Neural progenitor cell (in vitro differentiated cells): Measurements from ENCODE around the gene INPPL1. TPM values are rescaled to one million over a fixed set of nuclear protein-coding genes. Genes with fewer than 3 reads are reported as not detected.

ENCODE experiments used
- DNase-seq: peaks from one replicate; pipeline ENCODE4 v3.0.0-alpha.2; 2016; ENCODE audit warnings: low spot score
- H2AFZ ChIP-seq: fragments of 200-600 bp; sonication (generic); replicated peaks from 2 replicates; pipeline ENCODE4 v1.6.1; 2016; ENCODE audit warnings: antibody characterized with exemption
- H3F3A ChIP-seq: fragments of 200-600 bp; sonication (generic); 2 replicates; pipeline ENCODE4 v1.6.1; 2016; ENCODE audit warnings: antibody characterized with exemption, low read depth
- H3K27ac ChIP-seq: fragments of 200-600 bp; sonication (generic); 2 replicates; pipeline ENCODE4 v1.5.1; 2016; ENCODE audit warnings: mild to moderate bottlenecking
- H3K27me3 ChIP-seq: fragments of 200-600 bp; sonication (generic); 2 replicates; pipeline ENCODE4 v1.6.1; 2016; ENCODE audit warnings: mild to moderate bottlenecking, moderate library complexity
- H3K36me3 ChIP-seq: fragments of 200-600 bp; sonication (generic); 2 replicates; pipeline ENCODE4 v1.5.1; 2016
- H3K4me1 ChIP-seq: fragments of 200-600 bp; sonication (generic); 2 replicates; pipeline ENCODE4 v1.6.1; 2016; ENCODE audit warnings: mixed run types
- H3K4me2 ChIP-seq: fragments of 200-600 bp; sonication (generic); 2 replicates; pipeline ENCODE4 v1.6.1; 2016
- H3K4me3 ChIP-seq: fragments of 200-600 bp; sonication (generic); 2 replicates; pipeline ENCODE4 v1.5.1; 2016
- H3K79me2 ChIP-seq: fragments of 200-600 bp; sonication (generic); 2 replicates; pipeline ENCODE4 v1.6.1; 2016; ENCODE audit warnings: low read depth
- H3K9ac ChIP-seq: fragments of 200-600 bp; sonication (generic); 2 replicates; pipeline ENCODE4 v1.6.1; 2016
- H3K9me3 ChIP-seq: fragments of 200-600 bp; sonication (generic); 2 replicates; pipeline ENCODE4 v1.5.1; 2016; ENCODE audit warnings: low read depth
- H4K20me1 ChIP-seq: fragments of 200-600 bp; sonication (generic); 2 replicates; pipeline ENCODE4 v1.6.1; 2016; ENCODE audit warnings: low read depth
- H3K27ac Mint-ChIP-seq: 3 replicates; pipeline ENCODE4 v1.8.0; 2021; ENCODE audit warnings: mixed read lengths
- H3K27me3 Mint-ChIP-seq: 2 replicates; pipeline ENCODE4 v1.8.0; 2022; ENCODE audit warnings: low read depth, mild to moderate bottlenecking, inconsistent platforms, moderate library complexity, mixed read lengths; ENCODE audit not compliant: insufficient read depth
- H3K36me3 Mint-ChIP-seq: 3 replicates; pipeline ENCODE4 v1.8.0; 2021; ENCODE audit warnings: mixed read lengths
- H3K4me1 Mint-ChIP-seq: 3 replicates; pipeline ENCODE4 v1.8.0; 2021; ENCODE audit warnings: mixed read lengths
- H3K4me3 Mint-ChIP-seq: 3 replicates; pipeline ENCODE4 v1.8.0; 2021; ENCODE audit warnings: mild to moderate bottlenecking, moderate library complexity, mixed read lengths
- H3K9me3 Mint-ChIP-seq: 3 replicates; pipeline ENCODE4 v1.8.0; 2020; ENCODE audit warnings: mixed read lengths
- CTCF ChIP-seq: fragments of 200-600 bp; sonication (generic); IDR thresholded peaks from 2 replicates; pipeline ENCODE4 v1.5.1; 2017; ENCODE audit warnings: antibody characterized with exemption, mild to moderate bottlenecking
- EZH2 ChIP-seq: fragments of 200-600 bp; sonication (generic); IDR thresholded peaks from 2 replicates; pipeline ENCODE4 v1.6.1; 2017; ENCODE audit warnings: antibody characterized with exemption, mild to moderate bottlenecking, moderate library complexity
- EZH2phosphoT487 ChIP-seq: fragments of 200-600 bp; sonication (generic); IDR thresholded peaks from 2 replicates; pipeline ENCODE4 v1.6.1; 2017; ENCODE audit warnings: antibody characterized with exemption
- total RNA-seq: library from RNA; depleted of rRNA; stranded (reverse); fragments of >200 nt; gene quantifications from 2 replicates; pipeline ENCODE4 v1.2.3, GENCODE V29; 2015; ENCODE audit warnings: low replicate concordance

Gene INPPL1
- total RNA-seq: 30.8 and 64.8 TPM in 2 replicates

GRCh38 chr11:72224564-72225410, at the start of gene INPPL1:
INPPL1 (plus strand) TSS chr11:72224767; CDS start chr11:72224985, 218 bp downstream.
- H3K4me3 Mint-ChIP-seq: peak within 1 kb of the TSS; percentile 95
- peaks cover 19% of the 10 kb centered on the region for H4K20me1 ChIP-seq
- DNase-seq: peak; percentile 85
- H3K36me3 ChIP-seq: no peaks in the 10 kb centered on the region
- no peak within 1 kb of the TSS for H3K27ac ChIP-seq
- H3K4me2 ChIP-seq: peak within 1 kb of the TSS; percentile 97
- H3K9me3 ChIP-seq: no peaks in the 10 kb centered on the region
- H3K4me3 ChIP-seq: peak within 1 kb of the TSS; percentile 87
- H3K79me2 ChIP-seq: peaks cover 26% of the 10 kb centered on the region
- peaks cover 11% of the 10 kb centered on the region for H3K36me3 Mint-ChIP-seq
- H3K27ac Mint-ChIP-seq: peak within 1 kb of the TSS; percentile 94
- H3K27me3 Mint-ChIP-seq: peaks cover 7% of the 10 kb centered on the region
- no peaks in the 10 kb centered on the region for H3K9me3 Mint-ChIP-seq
- peaks cover 23% of the 10 kb centered on the region for H3K4me1 Mint-ChIP-seq
- H2AFZ ChIP-seq: peak within 1 kb of the TSS; percentile 33
- peak within 1 kb of the TSS; percentile 57 for H3K9ac ChIP-seq
- no peaks in the 10 kb centered on the region for H3K27me3 ChIP-seq
- peaks cover 5% of the 10 kb centered on the region for H3K4me1 ChIP-seq
- no peak for TF ChIP-seq EZH2phosphoT487
- no peak for TF ChIP-seq EZH2
- no peak for TF ChIP-seq CTCF
- H3F3A ChIP-seq: peaks cover 19% of the 10 kb centered on the region

DNA sequence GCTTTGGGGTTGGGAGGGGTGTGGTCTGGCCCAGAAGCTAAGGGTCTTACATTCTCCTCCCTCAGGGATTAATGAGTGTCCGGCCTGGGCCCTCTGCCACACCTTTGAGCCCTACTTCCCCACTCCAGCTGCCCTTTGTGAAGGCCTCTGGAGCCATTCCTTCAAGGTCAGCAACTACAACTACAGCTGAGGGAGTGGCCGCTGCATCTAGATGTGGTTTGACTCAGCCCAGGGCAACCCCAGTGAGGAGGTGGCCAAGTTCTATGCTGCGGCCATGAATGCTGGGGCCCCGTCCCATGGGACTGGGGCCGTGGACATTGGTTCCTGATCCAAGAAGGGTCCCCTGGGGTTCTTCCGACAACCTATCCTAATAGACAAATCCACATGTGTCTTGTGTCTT, 46.9 kb upstream of the INPPL1 start:
- TF ChIP-seq CTCF (no peak), EZH2phosphoT487 (no peak), EZH2 (no peak)
- DNase-seq: no peak
- H3K9ac ChIP-seq: no peak overlapping the region
- peak overlapping the region; percentile 34 for H3K27ac Mint-ChIP-seq
- H3K36me3 ChIP-seq: no peaks in the 10 kb centered on the region
- H4K20me1 ChIP-seq: no peaks in the 10 kb centered on the region
- no peaks in the 10 kb centered on the region for H3K4me1 ChIP-seq
- no peaks in the 10 kb centered on the region for H3K9me3 Mint-ChIP-seq
- H3K36me3 Mint-ChIP-seq: no peaks in the 10 kb centered on the region
- H3K4me3 ChIP-seq: no peak overlapping the region
- H3K27me3 Mint-ChIP-seq: peaks cover 12% of the 10 kb centered on the region
- H3K79me2 ChIP-seq: no peaks in the 10 kb centered on the region
- no peaks in the 10 kb centered on the region for H3K9me3 ChIP-seq
- H3K4me1 Mint-ChIP-seq: no peaks in the 10 kb centered on the region
- no peak overlapping the region for H3K27ac ChIP-seq
- H2AFZ ChIP-seq: no peak overlapping the region
- H3F3A ChIP-seq: no peaks in the 10 kb centered on the region
- H3K27me3 ChIP-seq: no peaks in the 10 kb centered on the region
- no peak overlapping the region for H3K4me3 Mint-ChIP-seq
- no peak overlapping the region for H3K4me2 ChIP-seq

- Histone ChIP-seq H3K79me2 (no peaks in the 10 kb centered on the region), H3K27me3 (no peaks in the 10 kb centered on the region), H3F3A (no peaks in the 10 kb centered on the region), H3K9ac (no peak overlapping the region), H3K4me3 (no peak overlapping the region), H3K27ac (no peak overlapping the region), H4K20me1 (no peaks in the 10 kb centered on the region), H3K4me2 (no peak overlapping the region), H3K4me1 (no peaks in the 10 kb centered on the region), H3K36me3 (no peaks in the 10 kb centered on the region), H2AFZ (no peak overlapping the region), H3K9me3 (no peaks in the 10 kb centered on the region)
- peaks cover 12% of the 10 kb centered on the region for H3K27me3 Mint-ChIP-seq
- H3K27ac Mint-ChIP-seq: no peak overlapping the region
- no peaks in the 10 kb centered on the region for H3K9me3 Mint-ChIP-seq
- TF ChIP-seq EZH2 (no peak), CTCF (no peak), EZH2phosphoT487 (no peak)
- DNase-seq: no peak
- H3K36me3 Mint-ChIP-seq: no peaks in the 10 kb centered on the region
- no peak overlapping the region for H3K4me3 Mint-ChIP-seq
- H3K4me1 Mint-ChIP-seq: no peaks in the 10 kb centered on the region
Observed at GRCh38 chr11:72179049-72179803, 45.3 kb upstream of the INPPL1 start.
